Loucy (cell line): Measurements from ENCODE around the gene NFATC1.
A peak's percentile ranks its signal among the peaks of the same experiment; 100 is the strongest.

Experiments
- H2AFZ ChIP-seq: fragments of 200-600 bp; sonication (generic); 2 replicates; pipeline ENCODE4 v1.6.0; 2016; ENCODE audit warnings: antibody characterized with exemption, mild to moderate bottlenecking, low read length, moderate library complexity
- H3F3A ChIP-seq: fragments of 200-600 bp; 2 replicates; pipeline ENCODE4 v1.6.0; 2016; ENCODE audit warnings: antibody characterized with exemption, low read depth, mild to moderate bottlenecking
- H3K27me3 ChIP-seq: fragments of 200-600 bp; sonication (generic); 2 replicates; pipeline ENCODE4 v1.6.1; 2014; ENCODE audit warnings: low read length, mild to moderate bottlenecking; ENCODE audit not compliant: insufficient read depth, poor library complexity, severe bottlenecking
- H3K36me3 ChIP-seq: fragments of 200-600 bp; sonication (generic); 2 replicates; pipeline ENCODE4 v1.6.1; 2016; ENCODE audit warnings: low read length; ENCODE audit not compliant: insufficient read depth
- H3K4me1 ChIP-seq: fragments of 200-600 bp; sonication (generic); 2 replicates; pipeline ENCODE4 v1.5.1; 2014; ENCODE audit warnings: low read length, mild to moderate bottlenecking; ENCODE audit not compliant: insufficient read depth, poor library complexity, severe bottlenecking
- H3K4me2 ChIP-seq: fragments of 200-600 bp; sonication (generic); 2 replicates; pipeline ENCODE4 v1.6.0; 2014; ENCODE audit warnings: antibody characterized with exemption, low read length, low read depth, mild to moderate bottlenecking; ENCODE audit not compliant: poor library complexity, severe bottlenecking
- H3K4me3 ChIP-seq: fragments of 200-600 bp; sonication (generic); 2 replicates; pipeline ENCODE4 v1.5.1; 2014; ENCODE audit warnings: low read length, mild to moderate bottlenecking, mixed read lengths; ENCODE audit not compliant: poor library complexity, severe bottlenecking
- H3K79me2 ChIP-seq: fragments of 200-600 bp; sonication (generic); 2 replicates; pipeline ENCODE4 v1.6.1; 2014; ENCODE audit warnings: low read length; ENCODE audit not compliant: insufficient read depth
- H3K9ac ChIP-seq: fragments of 200-600 bp; sonication (generic); 2 replicates; pipeline ENCODE4 v1.6.0; 2014; ENCODE audit warnings: mild to moderate bottlenecking, low read depth, low read length, moderate library complexity; ENCODE audit not compliant: poor library complexity, severe bottlenecking
- H3K9me2 ChIP-seq: fragments of 200-600 bp; sonication (generic); replicated peaks from 2 replicates; pipeline ENCODE4 v1.6.1; 2016; ENCODE audit warnings: low read depth, low read length, mixed read lengths
- H3K9me3 ChIP-seq: fragments of 200-600 bp; sonication (generic); 2 replicates; pipeline ENCODE4 v1.6.1; 2014; ENCODE audit warnings: mild to moderate bottlenecking, antibody characterized with exemption, low read length, low read depth; ENCODE audit not compliant: insufficient read depth
- H4K20me1 ChIP-seq: fragments of 200-600 bp; sonication (generic); 2 replicates; pipeline ENCODE4 v1.6.0; 2014; ENCODE audit warnings: antibody characterized with exemption, low read length, mild to moderate bottlenecking; ENCODE audit not compliant: insufficient read depth, poor library complexity, severe bottlenecking
- EZH2phosphoT487 ChIP-seq: fragments of 200-600 bp; IDR thresholded peaks from 2 replicates; pipeline ENCODE4 v1.6.1; 2018; ENCODE audit warnings: antibody characterized with exemption, mild to moderate bottlenecking, moderate library complexity, borderline replicate concordance
- TF ChIP-seq, protein P1 (sequence below): fragments of 200-600 bp; sonication (generic); conservative IDR thresholded peaks from 2 replicates; pipeline ENCODE4 v1.5.1; 2014; ENCODE audit warnings: mild to moderate bottlenecking, antibody characterized with exemption, low read length

NFATC1 gene

DNA sequence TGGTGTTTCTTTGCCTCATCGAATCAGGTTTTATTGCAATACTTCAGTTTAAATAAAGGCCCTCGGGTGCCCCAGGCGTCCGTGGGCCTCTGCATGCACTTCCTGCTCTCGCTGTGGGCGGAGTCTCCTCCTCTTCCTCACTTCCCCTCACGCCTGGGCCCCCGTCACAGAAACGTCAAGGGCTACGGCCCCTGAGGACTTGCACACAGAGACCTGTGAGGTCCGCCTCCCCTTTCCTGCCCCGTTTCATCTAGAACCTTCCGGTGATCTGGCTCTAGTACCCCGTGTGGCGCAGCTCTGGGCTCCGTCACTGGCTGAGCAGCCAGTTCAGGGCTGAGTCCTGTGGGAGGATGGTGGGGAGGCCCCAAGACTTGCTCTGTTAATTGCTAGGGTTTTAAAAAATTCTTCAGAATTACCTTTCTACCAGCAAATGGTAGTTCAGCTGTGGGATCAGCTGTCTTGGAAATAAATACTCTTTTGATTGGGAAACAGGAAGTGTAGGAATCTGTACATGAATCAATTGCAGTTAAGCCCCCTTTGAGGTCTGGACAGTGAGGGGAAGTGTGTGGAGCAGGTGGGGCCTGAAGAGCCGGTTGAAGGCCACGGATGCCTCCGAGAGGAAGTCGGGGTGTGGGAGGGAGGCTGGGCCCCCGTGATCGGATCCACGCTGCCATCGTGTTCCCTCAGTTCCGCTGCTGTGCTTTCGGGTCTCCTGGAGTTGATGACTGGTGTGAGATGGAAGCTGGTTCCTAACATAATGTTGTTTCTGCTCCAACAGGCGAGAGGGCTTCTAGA lies 10.2 kb downstream of the NFATC1 start:
- Histone ChIP-seq H3K79me2 (peaks cover 69% of the 10 kb centered on the region), H4K20me1 (peaks cover 18% of the 10 kb centered on the region), H3K9me2 (no peaks in the 10 kb centered on the region), H3K9me3 (no peaks in the 10 kb centered on the region), H3K36me3 (peaks cover 6% of the 10 kb centered on the region; the same call in 1 of the 2 replicates), H3K4me3 (peak overlapping the region; percentile 44), H3K27me3 (no peaks in the 10 kb centered on the region), H3K9ac (peak overlapping the region; percentile 47), H3K4me2 (peak overlapping the region; percentile 64), H2AFZ (no peak overlapping the region), H3K4me1 (peaks cover 41% of the 10 kb centered on the region), H3F3A (no peaks in the 10 kb centered on the region)
- TF ChIP-seq, protein P1, sequence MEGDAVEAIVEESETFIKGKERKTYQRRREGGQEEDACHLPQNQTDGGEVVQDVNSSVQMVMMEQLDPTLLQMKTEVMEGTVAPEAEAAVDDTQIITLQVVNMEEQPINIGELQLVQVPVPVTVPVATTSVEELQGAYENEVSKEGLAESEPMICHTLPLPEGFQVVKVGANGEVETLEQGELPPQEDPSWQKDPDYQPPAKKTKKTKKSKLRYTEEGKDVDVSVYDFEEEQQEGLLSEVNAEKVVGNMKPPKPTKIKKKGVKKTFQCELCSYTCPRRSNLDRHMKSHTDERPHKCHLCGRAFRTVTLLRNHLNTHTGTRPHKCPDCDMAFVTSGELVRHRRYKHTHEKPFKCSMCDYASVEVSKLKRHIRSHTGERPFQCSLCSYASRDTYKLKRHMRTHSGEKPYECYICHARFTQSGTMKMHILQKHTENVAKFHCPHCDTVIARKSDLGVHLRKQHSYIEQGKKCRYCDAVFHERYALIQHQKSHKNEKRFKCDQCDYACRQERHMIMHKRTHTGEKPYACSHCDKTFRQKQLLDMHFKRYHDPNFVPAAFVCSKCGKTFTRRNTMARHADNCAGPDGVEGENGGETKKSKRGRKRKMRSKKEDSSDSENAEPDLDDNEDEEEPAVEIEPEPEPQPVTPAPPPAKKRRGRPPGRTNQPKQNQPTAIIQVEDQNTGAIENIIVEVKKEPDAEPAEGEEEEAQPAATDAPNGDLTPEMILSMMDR, result no peak
- no peak for TF ChIP-seq EZH2phosphoT487

DNA sequence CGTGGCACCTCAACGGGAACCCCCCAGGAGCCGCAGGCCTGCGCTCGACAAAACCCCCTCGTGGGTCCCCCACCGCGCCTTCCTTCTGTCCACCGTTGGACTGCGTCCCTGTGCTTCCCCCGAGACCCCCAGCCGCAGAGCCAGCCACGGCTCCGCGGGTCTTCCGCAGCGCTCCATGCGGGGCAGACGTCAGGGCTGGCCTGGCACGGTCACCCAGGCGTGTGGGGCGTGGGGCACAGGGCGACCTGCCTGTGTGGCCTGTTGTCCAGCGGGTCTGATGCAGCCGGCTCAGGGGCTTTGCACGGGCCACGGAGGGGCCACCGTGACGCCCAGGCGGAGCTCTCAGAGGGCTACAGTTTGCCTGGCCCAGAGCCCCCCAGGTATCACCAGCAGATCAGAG lies 11.0 kb downstream of the NFATC1 start:
- no peaks in the 10 kb centered on the region for H3K9me2 ChIP-seq
- H3F3A ChIP-seq, result no peaks in the 10 kb centered on the region
- H3K4me3 ChIP-seq, result no peak overlapping the region
- H3K36me3 ChIP-seq, result peaks cover 8% of the 10 kb centered on the region; the same call in 1 of the 2 replicates
- peaks cover 18% of the 10 kb centered on the region for H4K20me1 ChIP-seq
- H3K9ac ChIP-seq, result no peak overlapping the region
- peaks cover 35% of the 10 kb centered on the region for H3K4me1 ChIP-seq
- no peak overlapping the region for H3K4me2 ChIP-seq
- no peaks in the 10 kb centered on the region for H3K27me3 ChIP-seq
- TF ChIP-seq, protein P1, result no peak
- TF ChIP-seq EZH2phosphoT487, result no peak
- H3K79me2 ChIP-seq, result peaks cover 62% of the 10 kb centered on the region
- no peaks in the 10 kb centered on the region for H3K9me3 ChIP-seq
- no peak overlapping the region for H2AFZ ChIP-seq

DNA sequence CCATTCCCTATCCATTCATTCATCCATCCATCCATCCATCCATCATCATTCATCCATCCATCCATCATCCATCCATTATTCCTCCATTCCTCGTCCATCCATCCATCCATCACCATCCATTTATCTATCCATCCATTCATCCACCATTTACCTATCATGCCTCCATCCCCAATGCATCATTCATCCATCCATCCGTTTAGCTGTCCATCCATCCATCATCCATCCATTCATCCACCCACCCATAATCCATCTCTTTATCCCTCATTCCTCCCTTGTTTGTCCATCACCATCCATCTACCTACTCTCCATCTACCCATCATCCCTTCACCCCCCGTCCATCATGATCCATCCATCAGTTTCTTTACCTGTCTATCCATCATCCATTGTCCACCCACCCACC lies 13.6 kb downstream of the NFATC1 start:
- no peaks in the 10 kb centered on the region for H3K9me2 ChIP-seq
- no peaks in the 10 kb centered on the region for H3K9me3 ChIP-seq
- peaks cover 8% of the 10 kb centered on the region for H4K20me1 ChIP-seq
- no peaks in the 10 kb centered on the region for H3K27me3 ChIP-seq
- no peak overlapping the region for H2AFZ ChIP-seq
- H3K4me2 ChIP-seq, result no peak overlapping the region
- peaks cover 40% of the 10 kb centered on the region; the same call in 1 of the 2 replicates for H3K79me2 ChIP-seq
- H3K9ac ChIP-seq, result no peak overlapping the region
- peaks cover 29% of the 10 kb centered on the region; the same call in 1 of the 2 replicates for H3K36me3 ChIP-seq
- H3F3A ChIP-seq, result no peaks in the 10 kb centered on the region
- TF ChIP-seq, protein P1, result no peak
- no peak for TF ChIP-seq EZH2phosphoT487
- H3K4me3 ChIP-seq, result no peak overlapping the region
- peaks cover 19% of the 10 kb centered on the region for H3K4me1 ChIP-seq
